Stomach (tissue), 4 donors: ENCODE data around the gene HSPG2.

ENCODE experiments used
- EP300 ChIP-seq: sonication (generic); formaldehyde crosslinking; IDR thresholded peaks from one replicate; pipeline ENCODE4 v1.6.1; 2017; ENCODE audit warnings: antibody characterized with exemption
- POLR2A ChIP-seq, 4 donors: fragments of 450-650 bp; IDR thresholded peaks; one replicate each; pipeline ENCODE4 v1.6.1; 2016; ENCODE audit warnings: antibody characterized with exemption in 4 of 4, control low read depth in 2 of 4, mild to moderate bottlenecking in 1 of 4, moderate library complexity in 1 of 4
- POLR2AphosphoS5 ChIP-seq, 3 donors: sonication (generic); formaldehyde crosslinking; IDR thresholded peaks; one replicate each; pipeline ENCODE4 v1.6.1; 2016; ENCODE audit warnings: antibody characterized with exemption in 3 of 3
- TF ChIP-seq, protein P1 (sequence below), 7 experiments: fragments of 450-650 bp in 4 of 7; fragments of 200-600 bp in 3 of 7; sonication (generic) in 3 of 7; IDR thresholded peaks; one replicate each; pipeline ENCODE4 v1.5.1; 2016 to 2019; ENCODE audit warnings: antibody characterized with exemption in 7 of 7, control low read depth in 2 of 7, mild to moderate bottlenecking in 1 of 7

DNA sequence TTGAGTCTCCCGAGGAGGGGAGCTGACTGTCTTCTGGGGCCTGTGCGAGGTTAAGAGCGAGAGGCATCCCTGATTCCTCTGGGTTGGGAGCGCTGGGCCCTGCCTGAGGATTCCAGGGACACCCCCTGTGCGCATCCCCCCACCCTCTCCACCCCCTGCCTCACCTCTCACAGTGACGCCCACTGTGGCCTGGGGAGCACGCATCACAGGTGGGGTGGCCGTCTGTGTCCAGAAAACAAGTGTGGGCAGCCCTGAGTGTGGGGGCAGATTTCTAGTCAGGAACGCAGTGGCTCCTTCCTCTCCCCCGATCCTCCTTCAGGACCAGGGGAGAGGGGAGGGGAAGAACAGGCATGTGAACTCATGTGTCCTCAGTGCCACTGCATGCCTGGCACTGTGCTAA is 63.3 kb downstream of the HSPG2 start:
- TF ChIP-seq EP300 (no peak), POLR2AphosphoS5 (IDR thresholded peaks at IDR 0.05) (no peak), POLR2A (IDR thresholded peaks at IDR 0.05) (no peak)
- TF ChIP-seq, protein P1, sequence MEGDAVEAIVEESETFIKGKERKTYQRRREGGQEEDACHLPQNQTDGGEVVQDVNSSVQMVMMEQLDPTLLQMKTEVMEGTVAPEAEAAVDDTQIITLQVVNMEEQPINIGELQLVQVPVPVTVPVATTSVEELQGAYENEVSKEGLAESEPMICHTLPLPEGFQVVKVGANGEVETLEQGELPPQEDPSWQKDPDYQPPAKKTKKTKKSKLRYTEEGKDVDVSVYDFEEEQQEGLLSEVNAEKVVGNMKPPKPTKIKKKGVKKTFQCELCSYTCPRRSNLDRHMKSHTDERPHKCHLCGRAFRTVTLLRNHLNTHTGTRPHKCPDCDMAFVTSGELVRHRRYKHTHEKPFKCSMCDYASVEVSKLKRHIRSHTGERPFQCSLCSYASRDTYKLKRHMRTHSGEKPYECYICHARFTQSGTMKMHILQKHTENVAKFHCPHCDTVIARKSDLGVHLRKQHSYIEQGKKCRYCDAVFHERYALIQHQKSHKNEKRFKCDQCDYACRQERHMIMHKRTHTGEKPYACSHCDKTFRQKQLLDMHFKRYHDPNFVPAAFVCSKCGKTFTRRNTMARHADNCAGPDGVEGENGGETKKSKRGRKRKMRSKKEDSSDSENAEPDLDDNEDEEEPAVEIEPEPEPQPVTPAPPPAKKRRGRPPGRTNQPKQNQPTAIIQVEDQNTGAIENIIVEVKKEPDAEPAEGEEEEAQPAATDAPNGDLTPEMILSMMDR (IDR thresholded peaks at IDR 0.05): no peak
